Stimulated activated CD4-positive, alpha-beta T cell treated with anti-CD3 and anti-CD28 coated beads, Interleukin-1b, Interleukin-23, amount 100 ng/mL, for 48 hours (primary cell): ENCODE data around the gene DYSF.

ENCODE experiments used
- DNase-seq: peaks from one replicate; pipeline ENCODE4 v3.0.0-alpha.2; 2020

Gene DYSF

GRCh38 chr2:71605173-71605641 lies 151.8 kb downstream of the DYSF start:
- no peak for DNase-seq

DNA sequence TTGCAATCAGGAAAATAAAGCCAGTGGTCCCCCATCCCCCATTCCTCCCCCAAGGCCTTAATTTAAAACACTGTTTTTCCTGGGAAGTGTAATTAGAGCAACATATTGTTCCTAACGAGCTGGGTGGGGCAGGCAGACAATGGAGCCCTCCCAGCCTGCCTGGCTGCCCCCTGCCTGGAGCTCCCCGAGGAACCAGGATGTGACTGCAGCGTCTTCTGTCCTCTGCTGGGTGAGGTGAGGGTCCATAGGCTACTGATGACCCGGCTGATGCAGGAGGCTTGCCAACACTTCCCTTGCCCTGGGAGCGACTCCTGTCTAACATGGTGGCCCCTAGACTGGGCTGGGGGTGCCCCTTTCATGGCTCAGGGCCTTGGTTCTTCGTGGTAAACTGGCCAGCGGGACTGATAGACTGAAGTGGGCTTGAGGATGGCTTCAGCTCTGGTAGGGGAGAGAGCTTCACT lies 152.4 kb downstream of the DYSF start:
- DNase-seq, result no peak

DNA sequence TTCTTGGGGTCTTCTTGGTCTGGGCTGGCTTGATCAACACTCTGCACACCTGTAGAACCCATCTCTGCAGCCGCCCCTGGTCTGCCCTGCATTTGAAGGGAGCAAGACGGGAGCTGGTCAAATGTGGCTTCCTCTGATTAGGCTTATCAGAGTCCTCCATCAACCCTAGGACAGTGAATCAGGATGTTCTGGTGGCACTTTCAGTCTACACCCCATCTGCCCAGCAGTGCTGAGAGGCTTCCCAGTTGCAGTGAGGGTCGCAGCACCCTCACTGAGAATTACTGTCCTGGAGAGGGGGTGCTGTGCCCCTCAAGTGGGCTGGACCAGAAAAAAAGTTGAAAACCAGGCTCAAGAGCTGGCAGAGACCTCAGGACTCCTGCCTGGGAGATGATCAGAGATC lies 152.9 kb downstream of the DYSF start:
- DNase-seq, result no peak

- DNase-seq, result no peak
These were observed 154.0 kb downstream of the DYSF start for GRCh38 chr2:71607151-71607889.

DNA sequence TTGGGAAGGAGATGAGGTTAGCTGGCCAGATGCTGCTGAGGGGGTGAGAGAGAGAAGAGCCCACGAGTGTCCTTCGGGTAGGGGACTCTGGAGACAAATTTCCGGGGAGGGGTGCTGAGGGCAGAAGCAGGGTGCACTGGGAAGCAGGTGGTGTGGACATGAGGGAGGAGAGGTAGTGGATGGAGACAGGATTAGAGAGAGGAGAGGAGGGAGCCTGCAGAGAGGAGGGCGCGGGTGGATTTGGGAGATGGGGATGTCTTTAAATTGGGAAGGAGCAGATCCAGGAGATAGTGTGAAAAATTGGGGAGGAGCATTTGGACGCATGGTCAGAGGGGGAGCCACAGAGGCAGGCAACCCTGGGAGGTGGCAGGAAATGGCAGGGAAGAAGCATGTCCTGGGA lies 154.7 kb downstream of the DYSF start:
- DNase-seq, result no peak

DNA sequence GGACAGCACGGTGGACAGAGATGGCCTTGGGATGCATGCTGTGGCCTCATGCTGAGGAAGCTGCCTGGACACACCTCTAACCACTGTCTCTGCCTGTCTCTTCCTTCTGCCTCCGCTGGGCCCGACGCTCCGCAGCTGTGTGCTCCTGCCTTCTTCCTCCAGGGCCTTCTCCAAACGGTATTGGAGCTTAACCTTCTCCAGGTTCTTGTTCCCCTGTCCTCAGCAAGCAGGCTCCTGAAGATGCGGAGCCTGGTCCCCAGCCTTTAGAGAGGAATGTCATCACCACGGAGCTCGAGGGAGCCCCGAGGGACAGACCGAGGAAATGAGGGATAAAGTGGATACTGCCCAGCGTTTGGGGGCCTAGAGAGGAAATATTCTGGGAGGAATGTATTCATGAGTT lies 155.1 kb downstream of the DYSF start:
- no peak for DNase-seq

DNA sequence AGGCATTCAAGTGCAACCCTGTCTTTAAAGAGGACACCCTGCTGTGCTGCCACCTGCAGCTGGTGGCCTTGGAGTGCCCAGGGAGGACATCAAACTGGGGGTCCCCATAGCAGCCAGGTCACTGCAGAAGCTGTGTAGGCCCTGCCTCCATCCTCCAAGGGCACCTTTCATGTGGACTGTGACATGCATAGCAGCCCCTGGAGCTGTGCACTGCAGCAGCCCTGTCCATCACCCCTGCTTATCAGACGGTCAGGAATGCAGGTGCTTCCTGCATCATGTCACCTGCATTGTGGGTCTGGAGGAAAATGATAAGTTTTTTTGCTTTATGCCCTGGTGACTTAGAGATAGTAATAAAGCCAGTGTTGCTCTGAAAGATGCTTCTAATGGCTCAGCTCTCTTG lies 155.7 kb downstream of the DYSF start:
- no peak for DNase-seq

DNA sequence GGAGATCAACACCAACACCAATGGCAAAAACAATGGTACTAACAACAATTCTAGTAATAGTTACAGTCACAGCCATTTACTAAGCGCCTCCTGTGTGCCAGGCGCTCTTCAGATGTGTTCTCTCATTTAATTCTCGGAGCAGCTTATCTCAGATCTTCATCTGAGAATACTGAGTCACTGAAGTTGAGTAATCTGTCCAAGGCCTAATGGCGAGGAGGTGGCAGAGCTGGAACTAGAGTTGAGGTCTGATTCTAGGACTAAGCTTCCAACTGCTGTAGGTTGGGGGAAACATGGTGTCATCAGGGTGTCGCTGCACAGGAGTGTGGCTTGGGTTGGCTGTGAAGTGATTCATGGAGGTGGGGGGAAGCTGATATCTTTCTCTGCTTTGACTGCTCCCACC lies 156.1 kb downstream of the DYSF start:
- DNase-seq, result no peak

GRCh38 chr2:71609958-71610357 lies 156.6 kb downstream of the DYSF start:
- DNase-seq, result no peak

DNA sequence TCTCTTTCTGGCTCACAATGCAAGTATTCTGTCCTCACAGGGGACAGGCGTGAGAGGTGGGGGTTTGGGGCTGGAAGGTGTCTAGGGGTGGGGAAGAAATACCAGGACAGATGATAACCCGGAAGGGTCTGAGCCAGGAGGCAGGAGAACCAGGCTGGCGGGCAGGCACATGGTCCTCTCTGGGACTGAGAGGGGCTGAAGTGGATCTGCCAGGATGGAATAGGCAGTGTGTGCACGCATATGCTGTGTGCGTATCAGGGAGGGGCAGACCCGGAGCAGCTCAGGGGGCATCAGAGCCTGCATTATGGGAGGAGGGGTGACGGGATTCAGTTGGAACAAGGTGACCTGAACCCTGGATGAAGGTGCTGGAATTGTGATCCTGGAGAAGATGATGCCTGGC lies 157.3 kb downstream of the DYSF start:
- DNase-seq, result no peak

DNA sequence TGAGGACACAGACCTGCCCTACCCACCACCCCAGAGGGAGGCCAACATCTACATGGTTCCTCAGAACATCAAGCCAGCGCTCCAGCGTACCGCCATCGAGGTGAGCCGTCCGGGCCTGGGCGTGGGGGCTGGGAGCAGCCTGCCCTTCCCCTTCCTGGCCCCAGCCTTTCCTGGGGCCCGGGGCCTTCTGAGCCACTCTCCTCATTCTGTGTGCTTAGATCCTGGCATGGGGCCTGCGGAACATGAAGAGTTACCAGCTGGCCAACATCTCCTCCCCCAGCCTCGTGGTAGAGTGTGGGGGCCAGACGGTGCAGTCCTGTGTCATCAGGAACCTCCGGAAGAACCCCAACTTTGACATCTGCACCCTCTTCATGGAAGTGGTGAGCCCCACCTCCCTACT lies 157.9 kb downstream of the DYSF start:
- no peak for DNase-seq

DNA sequence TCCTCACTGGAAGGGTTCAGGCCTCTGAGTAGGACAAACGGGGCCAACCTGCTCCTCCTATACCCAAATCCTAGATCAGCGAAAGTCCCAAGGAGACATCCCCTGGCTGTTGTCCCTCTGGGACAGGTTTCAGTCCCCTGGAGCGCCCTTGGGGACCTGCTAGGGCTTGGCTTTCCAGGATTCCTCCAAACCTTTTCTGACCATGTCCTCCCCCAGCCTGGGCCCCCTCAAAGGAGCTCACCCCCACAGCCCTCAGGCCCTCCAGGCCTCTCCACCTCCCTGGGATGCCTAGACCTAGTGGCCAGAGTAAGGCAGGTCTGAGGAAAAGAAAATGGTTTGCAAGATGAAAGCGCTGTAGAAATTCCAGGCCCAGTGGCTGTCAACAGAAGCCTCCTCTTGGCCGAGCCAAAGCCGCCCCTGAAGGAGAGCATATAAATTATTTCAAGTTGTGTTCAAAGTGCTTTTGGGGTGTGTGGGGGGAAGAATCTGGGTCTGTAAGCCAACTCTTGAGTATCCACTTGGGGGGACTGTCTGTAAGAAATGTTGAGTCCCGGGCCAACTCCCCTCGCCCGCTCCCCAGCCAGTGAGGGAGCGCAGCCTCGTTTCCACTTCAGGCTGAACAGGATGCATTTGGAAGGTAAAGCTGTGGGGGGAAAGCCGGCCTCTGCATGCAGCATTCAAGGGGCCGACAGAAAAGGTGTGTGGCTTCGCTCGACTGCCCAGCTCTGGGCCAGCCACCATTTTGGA lies 158.6 kb downstream of the DYSF start:
- no peak for DNase-seq

- DNase-seq, result no peak
These were observed 159.4 kb downstream of the DYSF start for GRCh38 chr2:71612581-71613402.

GRCh38 chr2:71613403-71613952 lies 160.1 kb downstream of the DYSF start:
- DNase-seq, result no peak

GRCh38 chr2:71613953-71614925 lies 160.9 kb downstream of the DYSF start:
- no peak for DNase-seq

DNA sequence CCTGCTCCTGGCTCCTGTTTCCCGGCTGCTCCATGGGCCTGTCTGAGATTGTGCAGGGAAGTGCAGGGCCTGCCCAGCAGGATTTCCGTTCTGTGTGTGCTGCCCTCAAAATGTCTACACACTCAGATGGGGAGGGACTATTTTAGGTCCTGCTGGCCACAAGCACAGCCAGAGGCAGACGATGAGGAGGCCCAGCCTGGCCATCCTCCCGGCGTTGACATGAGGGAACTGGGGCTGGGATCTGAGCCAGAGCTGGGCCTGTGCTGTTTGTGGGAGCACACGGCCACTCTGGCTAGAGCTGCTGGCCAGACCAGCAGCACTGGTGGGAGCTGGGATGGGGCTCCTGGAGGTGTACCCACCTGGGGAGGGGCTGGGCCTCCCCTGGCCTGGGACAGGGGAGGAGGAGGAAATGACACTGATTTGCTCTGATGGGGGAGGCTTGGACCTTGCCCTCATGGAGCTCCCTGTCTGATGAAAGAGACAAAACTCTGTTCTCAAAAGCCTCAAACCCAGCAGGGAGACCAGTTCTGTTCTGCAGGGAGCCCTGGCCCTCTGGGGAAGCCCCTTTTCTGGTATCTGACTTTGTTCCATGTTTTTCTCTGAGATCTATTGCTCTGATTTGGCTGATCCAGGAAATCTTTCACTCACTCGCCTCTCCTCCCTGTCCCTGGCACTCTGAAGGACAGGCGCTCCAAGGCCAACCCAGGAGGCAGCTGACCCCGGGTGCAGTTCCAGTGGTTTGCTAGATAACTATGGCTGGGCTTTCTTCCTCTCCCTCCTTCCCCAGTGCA lies 161.8 kb downstream of the DYSF start:
- DNase-seq, result no peak

GRCh38 chr2:71615767-71616730 lies 162.7 kb downstream of the DYSF start:
- no peak for DNase-seq

GRCh38 chr2:71617266-71617665 lies 163.9 kb downstream of the DYSF start:
- no peak for DNase-seq

DNA sequence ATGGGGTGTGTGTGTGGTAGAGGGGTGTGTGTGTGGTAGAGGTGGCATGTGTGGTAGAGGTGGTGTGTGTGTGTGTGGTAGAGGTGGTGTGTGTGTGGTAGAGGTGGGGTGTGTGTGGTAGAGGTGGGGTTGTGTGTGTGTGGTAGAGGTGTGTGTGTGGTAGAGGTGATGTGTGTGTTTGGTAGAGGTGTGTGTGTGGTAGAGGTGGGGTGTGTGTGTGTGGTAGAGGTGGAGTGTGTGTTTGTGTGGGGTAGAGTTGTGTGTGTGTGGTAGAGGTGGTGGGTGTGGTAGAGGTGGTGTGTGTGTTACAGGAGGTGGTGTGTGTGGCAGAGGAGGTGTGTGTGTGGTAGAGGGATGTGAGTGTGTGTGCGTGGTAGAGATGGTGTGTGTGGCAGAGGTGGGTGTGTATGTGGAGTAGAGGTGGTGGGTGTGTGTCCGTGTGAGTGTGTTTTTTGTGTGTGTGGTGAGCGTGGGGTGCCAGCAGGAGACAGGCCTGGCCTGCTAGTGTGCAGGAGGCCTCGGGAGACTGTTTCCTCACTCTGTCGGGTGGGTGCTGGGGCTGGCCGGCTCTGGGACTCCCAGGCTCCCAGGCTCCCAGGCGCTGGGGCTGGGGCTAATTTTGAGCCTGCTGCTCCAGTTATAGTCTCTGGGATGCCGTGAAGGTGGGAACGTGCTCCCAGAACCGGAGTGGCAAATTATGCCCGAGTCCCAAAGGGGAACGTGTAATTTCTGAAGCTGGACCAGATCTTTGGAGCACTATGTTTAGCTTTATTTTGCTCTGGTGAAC lies 165.2 kb downstream of the DYSF start:
- DNase-seq, result no peak
